ENCODE results near the gene SUSD6. TPM values are rescaled to one million over a fixed set of nuclear protein-coding genes. Genes with fewer than 3 reads are reported as not detected.

Gene SUSD6, protein sequence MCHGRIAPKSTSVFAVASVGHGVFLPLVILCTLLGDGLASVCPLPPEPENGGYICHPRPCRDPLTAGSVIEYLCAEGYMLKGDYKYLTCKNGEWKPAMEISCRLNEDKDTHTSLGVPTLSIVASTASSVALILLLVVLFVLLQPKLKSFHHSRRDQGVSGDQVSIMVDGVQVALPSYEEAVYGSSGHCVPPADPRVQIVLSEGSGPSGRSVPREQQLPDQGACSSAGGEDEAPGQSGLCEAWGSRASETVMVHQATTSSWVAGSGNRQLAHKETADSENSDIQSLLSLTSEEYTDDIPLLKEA
- total RNA-seq (2011; cell fraction: chromatin; rRNA removed; ENCODE audit: low replicate concordance): 51.2 and 76.5 TPM in 2 replicates
- 50.5 and 58.7 TPM in 2 replicates for total RNA-seq (2011; cell fraction: nucleolus; rRNA removed)
- 56.2 and 57.9 TPM in 2 replicates for total RNA-seq (2011; cell fraction: nucleoplasm; rRNA removed)
- total RNA-seq (2014; rRNA removed) (3.8 and 4.1 TPM in 2 replicates), total RNA-seq (2014; rRNA removed; fragmentation: Illumina TruSeq; extraction: Trizol) (5.5 and 5.7 TPM in 2 replicates), total RNA-seq (2015; rRNA removed; fragmentation: Illumina TruSeq; extraction: Trizol) (5.0 and 5.2 TPM in 2 replicates), total RNA-seq (2021) (18.4 and 20.7 TPM in 2 replicates), polyA plus RNA-seq (2011; rRNA removed) (13.0 and 25.6 TPM in 2 replicates), polyA plus RNA-seq (2014; fragmentation: Illumina TruSeq; extraction: Trizol) (12.2 and 12.3 TPM in 2 replicates), polyA plus RNA-seq (2014; fragmentation: Nextera tagmentation; extraction: Ambion mirVana) (1 to 10 TPM; 2.9 to 5.6 TPM), polyA plus RNA-seq (2014; rRNA removed) (11.4 and 11.7 TPM in 2 replicates), polyA minus RNA-seq (2011; rRNA and poly(A)+ RNA removed) (18.0 and 19.0 TPM in 2 replicates), Bru-seq, nascent RNA (percentile 82 among the genes with signal in this experiment), BruChase-seq, experiment 1, labeled RNA remaining after a 2-hour chase (percentile 68 among the genes with signal in this experiment), BruChase-seq, experiment 2, labeled RNA remaining after a 6-hour chase (percentile 70 among the genes with signal in this experiment)
- polyA plus RNA-seq (2011; cell fraction: cytosol; rRNA removed): 8.0 and 14.7 TPM in 2 replicates
- polyA plus RNA-seq (2011; cell fraction: nucleus; rRNA removed): 63.8 and 68.6 TPM in 2 replicates
- 5.8 and 7.8 TPM in 2 replicates for polyA plus RNA-seq (2012)
- 7.5 and 9.8 TPM in 2 replicates for polyA minus RNA-seq (2011; cell fraction: cytosol; rRNA and poly(A)+ RNA removed)
- 15.6 and 35.9 TPM in 2 replicates for polyA minus RNA-seq (2011; cell fraction: nucleus; rRNA and poly(A)+ RNA removed)
- long read RNA-seq, experiment 1, full-length matches to known transcripts: 3 of 29 reads
- long read RNA-seq, experiment 1, partial matches to known transcripts: 26 of 29 reads
- long read RNA-seq, experiment 1, other reads (novel, unspliced or antisense): 0 of 29 reads
- long read RNA-seq, experiment 2, full-length matches to known transcripts: 3 of 10 reads
- long read RNA-seq, experiment 2, partial matches to known transcripts: 2 of 10 reads
- long read RNA-seq, experiment 2, other reads (novel, unspliced or antisense): 5 of 10 reads
- long read RNA-seq, experiment 3, partial matches to known transcripts: 0 of 1 reads
- long read RNA-seq, experiment 3, other reads (novel, unspliced or antisense): 1 of 1 reads

DNA sequence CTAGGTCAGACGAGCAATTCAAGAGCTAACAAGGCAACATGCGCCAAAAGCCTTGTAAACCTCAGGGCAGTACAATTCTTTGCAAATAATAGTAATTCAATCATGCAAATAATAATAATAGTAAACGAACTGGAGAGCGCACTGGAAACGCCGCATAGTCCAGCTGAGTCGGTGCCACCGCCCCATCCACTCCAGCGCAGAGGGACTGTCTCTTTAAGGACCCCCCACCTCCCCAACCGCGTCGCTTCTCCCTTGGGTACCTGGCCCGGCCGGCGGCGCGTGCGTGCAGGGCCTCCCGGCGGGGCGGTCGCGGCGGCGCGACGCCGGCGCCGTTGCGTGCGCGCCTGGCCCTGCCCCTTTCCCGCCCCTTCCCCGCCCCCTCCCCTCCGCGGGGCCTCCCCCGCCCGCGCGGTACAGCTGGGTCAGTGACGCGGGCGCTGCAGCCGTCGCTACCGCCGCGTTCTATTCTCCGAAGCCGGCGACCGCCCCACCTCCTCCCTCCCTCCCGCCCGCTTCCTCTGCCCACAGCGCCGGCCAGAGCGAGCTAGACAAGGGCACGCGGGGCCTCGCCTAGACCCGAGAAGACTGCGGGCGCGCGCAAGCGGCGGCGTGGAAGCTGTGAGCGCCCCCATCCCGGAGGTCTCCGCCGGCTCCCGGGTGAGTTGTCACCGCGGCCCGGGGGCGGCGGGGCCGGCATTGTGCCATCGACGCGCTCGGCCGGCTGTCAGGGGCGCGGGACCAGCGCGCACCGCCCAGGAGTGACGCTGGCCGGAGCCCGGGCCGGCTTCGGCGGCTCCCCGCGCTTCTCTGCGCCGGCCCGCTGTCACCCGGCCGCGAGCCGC is at the start of gene SUSD6:
Gene SUSD6 (plus strand): TSS at position 425 of the 842 bp plus-strand sequence. CDS start 46,997 bp downstream, outside the sequence.
- in situ Hi-C loops (cut with MboI): no loop called here
- TF ChIP-seq SIN3A (IDR thresholded peaks at IDR 0.05; ENCODE audit: borderline replicate concordance in 2 of 2, control insufficient read depth in 1 of 2, low read depth in 2 of 2, low read length in 2 of 2) (0 out of 4 replicates have a peak, but pooled peaks of 1 of the 2 experiments have one; percentile 57), JUND (IDR thresholded peaks at IDR 0.05; ENCODE audit: borderline replicate concordance, low read depth, low read length) (no peak), JUND (tag; IDR thresholded peaks at IDR 0.05; ENCODE audit: borderline replicate concordance, low read depth, low read length) (no peak)
- TF ChIP-seq, protein P1, sequence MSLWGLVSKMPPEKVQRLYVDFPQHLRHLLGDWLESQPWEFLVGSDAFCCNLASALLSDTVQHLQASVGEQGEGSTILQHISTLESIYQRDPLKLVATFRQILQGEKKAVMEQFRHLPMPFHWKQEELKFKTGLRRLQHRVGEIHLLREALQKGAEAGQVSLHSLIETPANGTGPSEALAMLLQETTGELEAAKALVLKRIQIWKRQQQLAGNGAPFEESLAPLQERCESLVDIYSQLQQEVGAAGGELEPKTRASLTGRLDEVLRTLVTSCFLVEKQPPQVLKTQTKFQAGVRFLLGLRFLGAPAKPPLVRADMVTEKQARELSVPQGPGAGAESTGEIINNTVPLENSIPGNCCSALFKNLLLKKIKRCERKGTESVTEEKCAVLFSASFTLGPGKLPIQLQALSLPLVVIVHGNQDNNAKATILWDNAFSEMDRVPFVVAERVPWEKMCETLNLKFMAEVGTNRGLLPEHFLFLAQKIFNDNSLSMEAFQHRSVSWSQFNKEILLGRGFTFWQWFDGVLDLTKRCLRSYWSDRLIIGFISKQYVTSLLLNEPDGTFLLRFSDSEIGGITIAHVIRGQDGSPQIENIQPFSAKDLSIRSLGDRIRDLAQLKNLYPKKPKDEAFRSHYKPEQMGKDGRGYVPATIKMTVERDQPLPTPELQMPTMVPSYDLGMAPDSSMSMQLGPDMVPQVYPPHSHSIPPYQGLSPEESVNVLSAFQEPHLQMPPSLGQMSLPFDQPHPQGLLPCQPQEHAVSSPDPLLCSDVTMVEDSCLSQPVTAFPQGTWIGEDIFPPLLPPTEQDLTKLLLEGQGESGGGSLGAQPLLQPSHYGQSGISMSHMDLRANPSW (CRISPR knock-in tag; IDR thresholded peaks at IDR 0.05): no peak
- TF ChIP-seq, protein P2, sequence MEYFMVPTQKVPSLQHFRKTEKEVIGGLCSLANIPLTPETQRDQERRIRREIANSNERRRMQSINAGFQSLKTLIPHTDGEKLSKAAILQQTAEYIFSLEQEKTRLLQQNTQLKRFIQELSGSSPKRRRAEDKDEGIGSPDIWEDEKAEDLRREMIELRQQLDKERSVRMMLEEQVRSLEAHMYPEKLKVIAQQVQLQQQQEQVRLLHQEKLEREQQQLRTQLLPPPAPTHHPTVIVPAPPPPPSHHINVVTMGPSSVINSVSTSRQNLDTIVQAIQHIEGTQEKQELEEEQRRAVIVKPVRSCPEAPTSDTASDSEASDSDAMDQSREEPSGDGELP (CRISPR knock-in tag; IDR thresholded peaks at IDR 0.05; ENCODE audit: borderline replicate concordance): peak; percentile 90

More for the DNA sequence above, at the start of gene SUSD6:
- ATAC-seq (peak; percentile 87), DNase-seq (ENCODE audit: extremely low read depth in 1 of 4, low spot score in 3 of 4) (peak; percentile 89 to 93 (median 91)), FAIRE-seq (peak; percentile 71)
- H4K20me1 ChIP-seq (replicated peaks; ENCODE audit: control insufficient read depth, insufficient read depth, low read length): 0 out of 2 replicates have a peak, but pooled peaks cover 2% of the 10 kb centered on the region
- POLR2A ChIA-PET: interaction anchor here (0.7 to 1.2 kb wide), 3 partner anchors 27 to 156 kb away, joined by 4 read pairs; partner anchors contain the start of gene SRSF5
- H3K27ac ChIP-seq (ENCODE audit: extremely low read depth, low read depth, low read length): peak within 1 kb of the TSS; percentile 77
- H2AFZ ChIP-seq (ENCODE audit: low read depth, low read length): peak within 1 kb of the TSS; percentile 94
- peak within 1 kb of the TSS; percentile 67 to 96 for H3K9ac ChIP-seq (ENCODE audit: insufficient read depth in 1 of 2, low read depth in 2 of 2, low read length in 2 of 2)
- H3K4me3 ChIP-seq: peak within 1 kb of the TSS; percentile 74
- no peaks in the 10 kb centered on the region for H3K27me3 ChIP-seq (ENCODE audit: control insufficient read depth in 2 of 2, insufficient read depth in 2 of 2, low read length in 2 of 2)
- no peaks in the 10 kb centered on the region for H3K9me3 ChIP-seq (replicated peaks; ENCODE audit: control insufficient read depth, insufficient read depth, low read depth, low read length)
- CTCF ChIA-PET (ENCODE audit: low intra/inter-chr PET ratio): no interaction called here
- WGBS (ENCODE audit: insufficient coverage, low coverage, missing lambda C conversion rate): under 1% methylated on average over 22 of the region's 105 CpGs
- peak within 1 kb of the TSS; percentile 90 for H3K4me2 ChIP-seq (ENCODE audit: insufficient read depth, low read length)
- H3K36me3 ChIP-seq (ENCODE audit: control insufficient read depth, insufficient read depth, low read length): peaks cover 23% of the 10 kb centered on the region; the same call in 2 of the 3 replicates
- peaks cover 51% of the 10 kb centered on the region for H3K79me2 ChIP-seq (ENCODE audit: control insufficient read depth, insufficient read depth, low read length)
- BruUV-seq (replicated peaks): no TSS peak
- intact Hi-C loops (cut with micrococcal nuclease): loop anchor here (5.0 kb wide), 1 partner anchor 86 kb away; no protein-coding TSS in a partner anchor
- no peaks in the 10 kb centered on the region for H3K9me1 ChIP-seq (ENCODE audit: control insufficient read depth, insufficient read depth, low read length)
- H3K4me1 ChIP-seq (replicated peaks in 1 of 2; ENCODE audit: control insufficient read depth in 2 of 2, insufficient read depth in 2 of 2, low read length in 2 of 2): peaks cover 23 to 36% of the 10 kb centered on the region in 2 experiments
